HG03064 (cell line): Measurements from ENCODE around the gene TACR2.

ENCODE experiments used
- ATAC-seq: cut with Tn5 transposase; IDR thresholded peaks from one replicate; pipeline ENCODE4 v1.9.1; 2021; ENCODE audit warnings: low read depth; ENCODE audit not compliant: unreplicated experiment

Gene TACR2

DNA sequence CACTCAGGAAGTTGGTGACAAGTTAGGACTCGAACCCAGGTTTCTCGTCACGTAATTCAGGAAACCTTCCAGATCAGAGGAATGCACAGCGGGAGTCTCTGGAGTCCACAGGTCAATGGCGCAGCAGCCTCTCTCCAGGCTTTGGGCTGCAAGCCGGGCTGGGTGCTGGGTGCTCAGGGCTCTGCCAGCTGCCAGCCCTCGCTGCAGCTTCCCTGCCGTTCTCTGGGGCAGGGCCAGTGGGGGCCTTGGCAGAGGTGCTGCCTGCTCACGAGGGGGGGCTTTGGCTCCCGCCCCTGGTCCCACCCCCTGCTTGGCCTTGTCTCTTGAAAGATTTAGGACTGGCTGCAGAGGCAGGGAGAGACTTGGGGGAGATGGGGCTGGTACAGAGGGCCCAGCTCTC, at the start of gene TACR2:
Gene TACR2 (minus strand): TSS at position 224 of the 400 bp plus-strand sequence. CDS start 595 bp downstream, outside the sequence.
- ATAC-seq, result no peak

DNA sequence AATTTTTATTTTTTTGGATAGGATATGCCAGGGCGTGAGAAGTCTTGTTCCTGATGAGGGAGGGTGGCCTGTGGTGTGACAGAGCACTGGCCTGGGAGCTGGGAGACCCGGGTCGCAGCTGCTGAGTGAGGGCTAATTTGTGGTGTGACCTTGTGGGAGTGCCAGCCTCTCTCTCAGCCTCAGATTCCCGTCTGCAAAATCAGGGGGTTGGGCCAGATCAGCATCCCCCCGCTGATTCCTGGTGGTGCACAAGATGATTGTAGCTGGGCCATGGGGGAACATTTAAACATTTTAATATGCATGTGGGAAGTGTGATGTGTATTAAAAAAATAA, 49.4 kb upstream of the TACR2 start:
- ATAC-seq, result no peak

DNA sequence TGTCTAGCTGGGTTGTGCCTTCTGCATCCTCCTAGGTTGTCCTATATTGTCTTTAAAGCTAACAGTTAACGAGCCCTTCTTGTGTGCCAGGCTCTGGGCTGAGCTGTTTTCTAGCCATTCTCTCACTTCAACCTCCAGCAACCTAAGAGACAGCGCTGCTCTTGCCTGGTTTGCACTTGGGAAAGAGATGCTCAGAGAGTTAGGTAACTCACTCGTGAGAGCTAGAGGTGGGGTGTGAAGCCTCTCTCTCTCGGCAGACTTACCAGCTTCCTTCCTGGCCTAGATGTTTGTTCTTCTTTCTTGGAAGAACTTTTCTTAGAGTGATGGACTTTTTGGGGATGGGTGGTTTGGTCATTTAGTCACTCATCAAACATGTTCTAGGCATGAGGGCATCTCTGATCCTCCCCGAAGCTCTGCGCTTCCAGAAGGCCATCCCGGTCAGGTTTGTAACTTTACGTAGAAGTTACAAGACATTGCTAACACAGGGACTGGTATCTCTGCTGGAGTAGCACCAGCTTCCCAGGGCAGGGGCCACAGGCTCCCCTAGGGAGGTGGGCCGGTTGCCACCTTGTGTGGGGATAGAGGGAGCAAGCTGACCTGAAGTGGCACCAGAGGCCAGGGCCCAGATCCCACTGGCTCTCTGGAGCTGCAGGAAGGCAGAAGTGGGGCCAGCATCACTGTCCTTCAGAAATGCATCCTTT, 48.9 kb upstream of the TACR2 start:
- no peak for ATAC-seq

DNA sequence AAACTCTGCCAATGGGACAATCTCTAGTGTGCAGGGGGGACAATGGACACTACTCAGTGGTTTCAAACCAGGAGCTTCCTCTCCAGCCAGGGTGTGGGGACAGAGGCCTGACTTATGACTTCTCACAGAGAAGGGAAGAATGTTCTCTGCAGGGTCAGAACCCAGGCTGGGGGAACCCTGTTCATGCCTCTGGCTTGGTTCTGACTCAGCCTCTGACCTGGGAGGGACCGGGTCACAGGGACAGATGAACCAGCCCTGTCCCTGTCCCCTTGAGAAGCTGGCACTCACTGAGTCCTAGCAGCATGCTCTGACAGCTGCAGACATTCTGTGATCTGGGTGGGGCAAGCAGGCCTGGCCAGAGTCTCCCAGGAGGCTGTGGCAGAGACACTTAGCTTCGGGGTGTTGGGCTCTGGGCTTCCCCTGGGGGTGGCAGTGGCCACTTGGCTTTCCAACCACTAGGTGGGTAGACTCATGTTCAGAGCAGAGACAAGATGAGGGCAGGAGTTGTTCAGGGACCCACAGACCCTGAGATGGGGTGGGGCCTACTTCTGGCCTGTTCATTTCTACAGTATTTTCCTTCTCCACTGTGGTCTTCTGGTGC, 48.2 kb upstream of the TACR2 start:
- no peak for ATAC-seq

DNA sequence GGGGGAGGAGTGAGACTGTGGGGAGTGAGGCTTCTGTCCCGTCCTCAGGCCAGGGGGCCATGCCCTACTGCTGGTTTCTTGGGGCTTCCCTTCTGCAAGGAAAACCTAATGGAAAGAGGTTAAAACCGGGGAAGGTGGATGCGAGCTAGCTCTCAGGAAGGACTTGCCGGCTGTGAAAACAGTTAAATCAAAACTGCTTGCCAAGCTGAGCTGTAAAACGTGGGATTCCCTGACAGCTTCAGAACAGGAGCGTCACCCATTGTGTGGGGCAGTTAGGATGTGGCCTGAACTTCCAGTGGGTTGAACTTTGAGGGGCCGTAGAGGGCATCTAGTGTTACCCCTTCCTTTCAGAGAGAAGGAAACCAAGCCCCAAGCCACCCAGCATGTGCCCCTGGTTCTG, 47.7 kb upstream of the TACR2 start:
- ATAC-seq, result no peak

DNA sequence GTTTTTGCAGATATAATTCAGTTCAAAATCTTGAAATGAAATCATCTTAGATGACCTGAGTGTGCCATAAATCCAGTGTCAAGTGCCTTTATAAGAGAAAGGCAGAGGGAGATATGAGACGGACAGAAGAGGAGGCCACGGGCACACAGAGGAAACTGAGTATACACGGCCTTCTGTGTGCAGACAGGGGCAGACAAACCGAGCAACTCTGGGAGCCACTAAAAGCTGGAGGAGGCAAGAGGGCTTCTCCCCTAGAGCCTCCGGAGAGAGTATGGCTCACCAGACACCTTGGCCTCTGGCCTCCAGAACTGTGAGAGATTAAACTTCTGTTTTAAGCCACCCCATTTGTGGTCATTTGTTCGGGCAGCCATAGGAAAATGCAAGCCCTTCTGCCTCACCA, 47.2 kb upstream of the TACR2 start:
- no peak for ATAC-seq

DNA sequence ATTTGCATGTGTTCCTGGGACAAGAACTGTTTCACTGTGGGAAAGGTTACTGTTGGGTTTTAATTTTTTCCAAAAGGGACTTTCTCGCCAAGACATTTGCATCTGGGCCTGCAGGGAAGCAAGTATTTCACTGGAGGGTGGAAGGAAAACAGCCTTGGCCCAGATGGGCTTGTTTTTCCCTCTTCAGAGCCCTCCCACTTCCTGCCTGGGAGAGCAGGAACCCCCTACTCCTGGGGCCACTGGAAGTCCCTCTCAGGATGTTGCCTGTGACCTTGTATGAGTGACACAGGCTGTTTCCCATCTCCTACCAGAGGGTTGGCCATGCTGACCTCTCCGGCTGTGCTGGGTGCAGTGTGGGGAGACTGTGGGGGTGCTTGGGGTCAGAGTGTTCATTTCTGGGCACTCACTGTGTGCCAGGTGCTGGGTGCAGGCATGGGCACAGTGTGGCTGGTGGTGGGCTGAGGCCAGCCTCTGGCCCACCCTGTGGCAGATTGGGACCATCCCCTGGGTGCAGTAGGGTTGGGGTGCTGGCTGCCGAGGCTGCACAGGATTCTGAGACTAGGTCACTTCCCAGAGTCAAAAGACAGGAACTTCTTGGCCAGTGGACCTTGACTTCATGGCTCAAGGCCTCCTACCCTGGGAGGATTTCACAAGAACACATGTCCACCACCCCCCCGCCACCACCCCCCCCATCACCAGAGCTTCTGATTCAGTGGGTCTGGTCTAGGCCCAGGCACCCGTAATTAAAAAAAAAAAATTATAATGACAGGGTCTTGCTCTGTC, 44.7 kb upstream of the TACR2 start:
- ATAC-seq, result no peak

DNA sequence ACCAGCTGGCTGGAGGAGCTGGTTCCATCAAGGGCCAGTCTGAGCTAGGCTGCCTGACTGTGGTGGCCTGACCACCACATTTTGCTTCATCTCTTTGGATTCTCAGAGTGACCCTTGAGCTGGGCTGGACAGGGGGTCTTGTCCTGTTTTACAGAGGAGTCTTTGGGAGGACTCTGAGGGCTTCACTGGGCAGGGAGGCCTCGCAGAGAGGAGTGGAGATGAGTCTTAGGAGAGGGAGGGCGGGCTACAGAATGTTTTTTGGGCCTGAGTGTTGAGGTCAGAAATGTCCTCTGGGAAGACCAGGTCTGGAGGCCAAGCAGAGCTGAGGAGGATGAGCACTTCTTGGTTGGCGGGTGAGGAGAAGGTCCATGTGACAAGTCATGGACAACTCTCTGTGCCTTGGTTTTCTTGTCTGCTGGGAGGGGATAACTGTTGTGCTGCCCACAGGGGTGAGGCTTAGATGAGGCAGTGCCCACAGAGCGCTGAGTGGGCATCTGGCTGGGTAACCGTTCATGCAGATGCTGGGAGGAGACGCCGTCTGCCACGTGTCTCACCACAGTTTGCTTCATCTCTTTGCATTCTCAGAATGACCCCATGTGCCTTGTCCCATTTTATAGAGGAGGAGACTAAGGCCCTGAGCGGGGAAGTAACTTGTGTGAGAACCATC, 44.0 kb upstream of the TACR2 start:
- ATAC-seq, result no peak

DNA sequence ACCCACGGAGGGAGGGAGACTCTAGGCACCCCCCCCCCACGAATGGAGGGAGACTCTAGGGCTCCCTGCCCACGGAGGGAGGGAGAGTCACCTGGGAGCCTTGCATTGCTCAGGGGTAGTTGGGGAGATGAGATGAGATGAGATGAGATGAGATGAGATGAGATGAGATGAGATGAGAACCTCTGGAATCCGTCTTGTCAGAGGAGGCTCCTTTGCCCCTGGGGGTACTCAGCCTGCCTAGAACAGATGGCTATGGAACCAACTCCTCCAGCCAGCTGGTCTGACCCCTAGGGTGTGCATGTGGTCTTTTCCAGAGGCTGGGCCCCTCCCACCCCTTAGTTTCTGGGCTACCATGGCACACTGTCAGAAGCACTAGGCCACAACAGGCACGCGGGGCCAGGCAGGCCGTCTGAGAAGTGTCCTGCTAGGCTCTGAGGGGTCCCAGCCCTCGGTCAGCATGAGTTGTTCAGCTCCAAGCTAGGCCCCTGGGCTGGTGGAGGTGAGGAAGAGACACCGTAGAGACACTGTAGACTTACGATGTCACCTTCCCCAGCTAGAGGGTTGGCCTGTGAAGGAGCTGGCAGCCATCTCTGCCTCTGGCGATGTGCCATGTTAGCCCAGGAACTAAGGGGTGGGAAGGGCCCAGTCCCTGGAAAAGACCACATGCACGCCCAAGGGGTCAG, 43.3 kb upstream of the TACR2 start:
- ATAC-seq, result no peak

DNA sequence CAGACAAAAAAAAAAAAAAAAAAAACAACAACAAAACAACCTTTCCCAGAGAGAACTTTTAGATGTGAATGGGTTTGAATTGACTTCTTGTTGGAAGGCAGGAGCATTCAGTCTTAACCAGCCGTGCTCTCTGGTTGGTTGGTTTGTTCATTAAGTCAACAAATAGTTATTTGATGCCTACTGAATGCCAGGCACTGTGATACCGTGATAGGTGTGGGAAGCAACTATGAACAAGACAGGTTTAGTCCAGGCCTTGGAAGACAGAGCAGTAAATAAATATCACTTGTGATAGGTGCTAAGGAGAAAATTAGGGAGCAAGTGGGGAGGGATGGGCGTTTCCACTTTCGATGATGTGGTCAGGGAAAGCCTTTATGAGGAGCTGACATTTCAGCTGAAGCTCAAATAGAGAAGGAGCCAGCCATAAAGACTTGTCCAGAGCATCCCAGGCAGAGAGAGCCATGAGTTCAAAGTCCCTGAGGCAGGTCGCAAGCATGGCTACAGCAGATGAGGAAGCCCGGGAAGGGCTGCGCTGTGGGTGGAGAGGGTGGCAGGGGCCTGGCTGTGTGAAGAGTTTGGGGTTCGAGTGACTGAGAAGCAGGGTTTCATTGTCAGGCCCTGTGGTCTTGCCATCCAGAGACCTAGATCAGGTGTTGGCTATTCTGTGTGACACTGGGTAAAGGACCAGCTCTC, 42.5 kb upstream of the TACR2 start:
- ATAC-seq, result no peak

DNA sequence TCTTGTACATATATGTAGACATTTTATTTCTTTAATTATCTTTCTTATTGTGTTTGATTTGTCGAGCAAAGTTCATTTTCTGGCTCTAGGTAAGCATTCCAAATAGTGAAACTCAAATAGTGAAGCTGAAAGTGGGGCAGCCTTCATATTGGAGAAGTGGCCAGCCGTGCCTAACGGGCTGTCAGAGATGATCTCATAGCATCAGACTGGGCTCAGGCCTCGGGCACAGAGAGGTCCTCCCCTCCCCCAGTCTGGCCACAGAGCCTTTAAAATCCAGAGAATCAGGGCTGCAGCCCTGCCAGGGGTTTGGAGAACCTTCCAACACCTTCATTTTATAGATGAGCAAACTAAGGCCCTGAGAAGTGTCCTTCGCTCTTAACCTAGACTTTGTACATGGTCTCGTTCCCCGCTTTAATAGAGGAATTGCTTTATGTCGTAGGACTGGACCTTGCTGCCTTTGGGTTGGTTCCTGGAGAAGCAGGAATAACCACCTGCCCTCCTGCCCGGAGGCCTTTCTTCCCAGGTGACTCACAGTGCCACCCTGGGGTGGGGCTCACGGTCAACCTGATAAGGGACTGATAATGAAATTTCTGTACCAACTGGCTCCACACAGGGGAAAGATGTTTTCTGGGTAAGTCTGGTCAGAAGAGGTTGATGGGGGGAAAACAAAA, 41.8 kb upstream of the TACR2 start:
- no peak for ATAC-seq

DNA sequence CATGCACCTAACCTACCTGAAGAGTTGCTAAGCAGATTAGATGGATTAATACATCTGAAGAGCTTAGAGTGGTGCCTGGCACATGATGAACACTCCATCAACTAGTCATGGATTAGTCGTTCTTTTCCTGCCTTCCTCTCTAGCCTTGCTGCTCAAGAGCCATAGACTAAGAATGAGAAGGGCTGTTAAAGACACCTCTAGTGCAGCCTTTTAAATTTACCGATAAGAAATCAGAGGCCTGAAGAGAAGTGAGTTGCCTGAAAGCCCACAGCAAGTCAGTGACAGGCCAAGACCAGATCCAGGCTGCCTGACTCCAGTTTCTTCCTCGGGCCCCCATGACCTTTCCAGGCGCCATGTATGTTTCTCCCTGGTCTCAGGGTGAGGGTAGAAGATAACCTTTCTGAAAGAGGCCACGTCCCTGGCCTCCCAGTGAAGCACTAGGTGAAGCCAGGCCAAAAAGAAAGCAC, 41.1 kb upstream of the TACR2 start:
- no peak for ATAC-seq

DNA sequence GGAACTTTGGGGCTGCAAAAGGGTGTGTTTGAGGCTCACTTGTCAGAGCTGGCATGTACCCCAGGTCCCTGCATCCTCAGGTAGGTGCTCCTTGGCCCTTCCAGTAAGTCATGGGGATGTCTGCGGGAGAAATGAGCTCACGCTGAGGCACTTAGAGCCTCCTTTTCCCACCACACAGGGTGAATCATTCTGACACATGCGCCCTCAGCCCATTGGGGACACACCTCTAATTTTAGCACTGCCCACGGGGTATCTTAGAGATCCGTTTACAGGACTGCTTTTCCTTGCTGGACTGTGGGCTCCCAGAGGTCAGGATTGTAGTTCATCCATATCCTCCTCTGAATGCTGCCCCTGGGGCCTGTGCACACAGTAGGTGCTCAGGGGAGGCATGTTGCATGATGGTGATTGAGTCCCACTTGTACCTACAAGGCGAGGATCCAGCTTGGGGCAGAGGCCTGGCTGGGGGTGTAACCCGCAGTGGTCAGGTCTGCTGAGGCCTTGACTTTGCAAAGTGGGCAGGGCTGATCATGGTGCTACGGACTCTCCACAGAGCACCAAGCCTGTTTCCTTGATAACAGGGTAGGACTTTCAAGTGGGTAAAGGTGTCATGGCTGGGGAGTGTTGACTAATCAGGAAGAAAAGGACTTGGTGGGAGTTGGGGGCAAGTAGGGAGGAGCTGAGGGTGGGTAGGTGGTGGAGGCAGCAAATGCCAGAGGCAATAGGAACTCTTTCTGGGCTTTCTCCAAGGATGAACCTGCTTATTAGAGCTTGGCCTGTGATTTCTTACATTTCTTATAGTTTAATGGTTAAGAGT, 40.4 kb upstream of the TACR2 start:
- ATAC-seq, result no peak

DNA sequence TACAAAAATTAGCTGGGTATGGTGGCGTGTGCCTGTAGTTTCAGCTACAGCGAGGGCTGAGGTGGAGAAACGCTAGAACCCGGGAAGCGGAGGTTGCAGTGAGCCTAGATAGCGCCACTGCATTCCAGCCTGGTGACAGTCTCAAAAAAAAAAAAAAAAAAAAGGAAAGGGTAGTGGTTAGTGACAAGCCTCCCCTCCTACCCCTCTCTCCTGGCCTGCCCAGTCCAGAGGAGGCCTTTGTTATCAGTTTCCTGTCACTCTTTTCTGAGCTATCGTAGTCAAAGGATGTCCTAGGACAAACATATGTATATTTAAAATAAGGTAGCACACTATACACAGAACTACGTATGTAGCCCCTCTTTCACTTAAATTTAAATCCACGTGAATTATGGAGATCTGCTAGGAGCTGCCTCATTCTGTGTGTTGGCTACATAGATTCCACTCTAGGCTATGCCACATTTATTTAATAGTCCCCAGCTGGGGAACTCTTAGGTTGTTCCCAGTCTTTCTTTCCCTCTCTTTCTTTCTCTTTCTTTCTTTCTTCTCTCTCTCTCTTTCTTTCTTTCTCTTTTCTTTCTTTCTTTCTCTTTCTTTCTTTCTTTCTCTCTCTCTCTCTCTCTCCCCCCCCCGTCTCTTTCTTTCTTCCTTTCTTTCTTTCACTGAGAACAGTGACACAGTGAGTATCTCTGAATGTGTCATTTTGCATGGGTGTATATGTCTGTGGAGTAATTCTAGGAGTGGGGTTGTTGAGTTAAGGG, 38.5 kb upstream of the TACR2 start:
- ATAC-seq, result no peak

DNA sequence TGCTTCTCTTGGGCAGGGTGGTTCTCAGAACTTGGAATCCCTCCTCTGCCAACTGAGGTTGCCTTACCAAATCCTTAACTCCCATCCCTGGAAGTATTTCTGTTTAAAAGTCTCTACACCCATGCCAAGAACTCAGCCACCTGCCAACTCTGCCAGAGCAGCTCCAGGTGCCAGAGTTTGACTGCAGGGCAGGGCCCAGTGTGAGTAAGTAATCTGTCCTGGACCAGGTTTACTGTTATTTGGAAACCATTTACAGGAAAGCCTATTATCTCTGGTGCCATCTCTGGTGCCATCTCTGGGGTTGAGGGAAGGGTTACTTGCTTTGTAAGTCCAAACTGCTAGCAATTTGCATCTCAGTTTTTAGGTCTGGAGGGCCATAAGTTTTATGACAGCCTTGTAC, 37.1 kb upstream of the TACR2 start:
- no peak for ATAC-seq

DNA sequence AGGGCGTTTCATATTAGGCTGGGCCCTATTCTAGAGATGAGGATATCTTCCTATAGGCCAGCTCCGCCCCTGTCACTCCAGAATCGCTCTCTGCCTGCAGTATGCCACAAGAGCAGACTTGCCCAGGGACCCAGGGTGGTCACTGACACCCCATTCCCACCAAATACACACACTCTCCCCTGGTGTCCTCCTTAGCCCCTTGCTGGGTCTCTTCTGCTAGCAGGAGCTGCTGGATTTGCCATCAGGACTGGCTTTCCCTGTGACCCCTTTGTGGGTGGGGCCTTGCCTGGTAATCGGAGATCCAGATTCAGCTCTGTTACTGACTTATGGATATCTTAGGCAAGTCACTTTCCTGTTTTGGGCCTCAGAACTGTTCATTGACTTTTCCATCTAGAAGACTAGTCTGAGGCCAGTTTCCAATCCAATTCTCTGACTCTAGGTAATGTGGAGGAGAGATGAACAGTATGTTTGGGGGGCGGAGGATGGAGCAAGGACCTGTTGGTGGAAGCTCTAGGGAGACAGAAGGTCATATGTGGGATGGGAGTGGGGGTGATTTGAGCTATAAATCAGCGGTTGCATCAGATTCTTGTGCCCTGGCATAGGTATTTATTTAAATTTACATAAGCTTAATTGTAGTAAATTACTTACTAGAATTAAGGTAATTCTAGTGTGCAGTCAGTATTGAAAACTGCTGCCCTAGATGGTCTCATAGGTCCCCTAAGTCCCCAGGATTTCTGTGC, 36.1 kb upstream of the TACR2 start:
- no peak for ATAC-seq

DNA sequence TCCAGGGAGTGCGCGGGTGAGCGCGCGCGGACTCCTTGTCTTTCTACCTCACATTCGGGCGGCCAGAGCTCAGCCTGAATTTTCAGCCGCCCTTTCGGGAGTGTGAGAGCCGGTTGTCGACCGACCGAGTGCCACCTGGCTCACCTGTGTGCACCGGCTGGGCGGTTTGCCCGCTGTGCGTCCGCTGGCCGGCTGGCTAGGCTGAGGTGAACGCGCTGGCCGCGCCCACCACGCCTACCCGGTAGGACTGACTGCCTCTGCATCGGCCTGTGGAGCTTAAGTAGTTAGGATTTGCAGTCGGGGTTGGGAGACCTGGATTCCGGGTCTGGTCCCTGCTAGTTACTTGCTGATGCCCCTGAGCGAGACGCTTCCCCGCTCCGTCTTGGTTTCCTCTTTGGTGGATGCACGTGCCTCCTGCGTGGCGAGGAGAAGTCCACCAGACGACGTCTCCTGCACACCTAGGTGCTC, 35.1 kb upstream of the TACR2 start:
- no peak for ATAC-seq
